Ishikawa (cell line): ENCODE measurements around the gene CMTM2.

Experiments
- CEBPB ChIP-seq: IDR thresholded peaks from 2 replicates; pipeline ENCODE4 v1.6.1; 2012
- CREB1 ChIP-seq: IDR thresholded peaks from 2 replicates; pipeline ENCODE4 v1.6.1; 2012; ENCODE audit warnings: low read depth
- EGR1 ChIP-seq: IDR thresholded peaks from 2 replicates; pipeline ENCODE4 v1.6.1; 2012
- EP300 ChIP-seq: IDR thresholded peaks from 2 replicates; pipeline ENCODE4 v1.6.1; 2012; ENCODE audit warnings: borderline replicate concordance
- FOXM1 ChIP-seq: IDR thresholded peaks from 2 replicates; pipeline ENCODE4 v1.6.1; 2012; ENCODE audit warnings: low read depth, borderline replicate concordance
- NFIC ChIP-seq: IDR thresholded peaks from 2 replicates; pipeline ENCODE4 v1.6.1; 2012
- RAD21 ChIP-seq: IDR thresholded peaks from 2 replicates; pipeline ENCODE4 v1.6.1; 2012; ENCODE audit warnings: low read depth
- TAF1 ChIP-seq: IDR thresholded peaks from 2 replicates; pipeline ENCODE4 v1.6.1; 2012; ENCODE audit warnings: low read depth, mild to moderate bottlenecking
- TCF12 ChIP-seq: IDR thresholded peaks from 2 replicates; pipeline ENCODE4 v1.6.1; 2012; ENCODE audit warnings: low read depth
- TEAD4 ChIP-seq: IDR thresholded peaks from 2 replicates; pipeline ENCODE4 v1.6.1; 2012
- YY1 ChIP-seq: IDR thresholded peaks from 2 replicates; pipeline ENCODE4 v1.6.1; 2012; ENCODE audit warnings: low read depth
- ZBTB7A ChIP-seq: IDR thresholded peaks from 2 replicates; pipeline ENCODE4 v1.6.1; 2012; ENCODE audit warnings: low read depth
- TF ChIP-seq, protein P1 (sequence below): IDR thresholded peaks from 2 replicates; pipeline ENCODE4 v1.6.1; 2012
- TF ChIP-seq, protein P2 (sequence below): IDR thresholded peaks from 2 replicates; pipeline ENCODE4 v1.6.1; 2012; ENCODE audit warnings: low read depth, mild to moderate bottlenecking
- TF ChIP-seq, protein P3 (sequence below): IDR thresholded peaks from 2 replicates; pipeline ENCODE4 v1.6.1; 2012

CMTM2 gene

DNA sequence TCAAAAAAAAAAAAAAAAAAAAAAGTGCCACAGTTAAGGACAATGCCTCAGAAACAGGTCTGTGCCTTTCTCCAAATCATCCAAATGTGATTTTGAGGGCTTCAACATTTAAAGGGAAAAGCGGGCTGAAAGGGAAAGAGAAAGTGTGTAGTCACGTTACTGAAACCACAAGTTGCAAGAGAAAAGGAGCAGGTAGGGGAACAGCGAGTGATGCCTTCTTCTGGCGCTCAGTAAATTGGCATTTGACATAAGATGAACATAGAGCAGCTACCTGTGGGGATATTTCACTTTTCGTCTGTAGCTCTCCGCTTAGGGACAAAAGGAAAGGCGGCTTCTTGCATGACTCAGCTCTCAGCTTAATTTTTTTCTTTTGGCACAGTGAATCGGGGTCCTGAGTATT is 11.1 kb downstream of the CMTM2 start:
- TF ChIP-seq ZBTB7A (no peak), EP300 (no peak), TEAD4 (no peak), TAF1 (no peak), CEBPB (no peak), TCF12 (no peak), CREB1 (no peak), NFIC (no peak), FOXM1 (no peak), RAD21 (no peak), EGR1 (no peak), YY1 (no peak)
- TF ChIP-seq, protein P1, sequence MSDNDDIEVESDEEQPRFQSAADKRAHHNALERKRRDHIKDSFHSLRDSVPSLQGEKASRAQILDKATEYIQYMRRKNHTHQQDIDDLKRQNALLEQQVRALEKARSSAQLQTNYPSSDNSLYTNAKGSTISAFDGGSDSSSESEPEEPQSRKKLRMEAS: no peak
- TF ChIP-seq, protein P2, sequence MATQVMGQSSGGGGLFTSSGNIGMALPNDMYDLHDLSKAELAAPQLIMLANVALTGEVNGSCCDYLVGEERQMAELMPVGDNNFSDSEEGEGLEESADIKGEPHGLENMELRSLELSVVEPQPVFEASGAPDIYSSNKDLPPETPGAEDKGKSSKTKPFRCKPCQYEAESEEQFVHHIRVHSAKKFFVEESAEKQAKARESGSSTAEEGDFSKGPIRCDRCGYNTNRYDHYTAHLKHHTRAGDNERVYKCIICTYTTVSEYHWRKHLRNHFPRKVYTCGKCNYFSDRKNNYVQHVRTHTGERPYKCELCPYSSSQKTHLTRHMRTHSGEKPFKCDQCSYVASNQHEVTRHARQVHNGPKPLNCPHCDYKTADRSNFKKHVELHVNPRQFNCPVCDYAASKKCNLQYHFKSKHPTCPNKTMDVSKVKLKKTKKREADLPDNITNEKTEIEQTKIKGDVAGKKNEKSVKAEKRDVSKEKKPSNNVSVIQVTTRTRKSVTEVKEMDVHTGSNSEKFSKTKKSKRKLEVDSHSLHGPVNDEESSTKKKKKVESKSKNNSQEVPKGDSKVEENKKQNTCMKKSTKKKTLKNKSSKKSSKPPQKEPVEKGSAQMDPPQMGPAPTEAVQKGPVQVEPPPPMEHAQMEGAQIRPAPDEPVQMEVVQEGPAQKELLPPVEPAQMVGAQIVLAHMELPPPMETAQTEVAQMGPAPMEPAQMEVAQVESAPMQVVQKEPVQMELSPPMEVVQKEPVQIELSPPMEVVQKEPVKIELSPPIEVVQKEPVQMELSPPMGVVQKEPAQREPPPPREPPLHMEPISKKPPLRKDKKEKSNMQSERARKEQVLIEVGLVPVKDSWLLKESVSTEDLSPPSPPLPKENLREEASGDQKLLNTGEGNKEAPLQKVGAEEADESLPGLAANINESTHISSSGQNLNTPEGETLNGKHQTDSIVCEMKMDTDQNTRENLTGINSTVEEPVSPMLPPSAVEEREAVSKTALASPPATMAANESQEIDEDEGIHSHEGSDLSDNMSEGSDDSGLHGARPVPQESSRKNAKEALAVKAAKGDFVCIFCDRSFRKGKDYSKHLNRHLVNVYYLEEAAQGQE: no peak
- TF ChIP-seq, protein P3, sequence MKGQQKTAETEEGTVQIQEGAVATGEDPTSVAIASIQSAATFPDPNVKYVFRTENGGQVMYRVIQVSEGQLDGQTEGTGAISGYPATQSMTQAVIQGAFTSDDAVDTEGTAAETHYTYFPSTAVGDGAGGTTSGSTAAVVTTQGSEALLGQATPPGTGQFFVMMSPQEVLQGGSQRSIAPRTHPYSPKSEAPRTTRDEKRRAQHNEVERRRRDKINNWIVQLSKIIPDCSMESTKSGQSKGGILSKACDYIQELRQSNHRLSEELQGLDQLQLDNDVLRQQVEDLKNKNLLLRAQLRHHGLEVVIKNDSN: no peak

DNA sequence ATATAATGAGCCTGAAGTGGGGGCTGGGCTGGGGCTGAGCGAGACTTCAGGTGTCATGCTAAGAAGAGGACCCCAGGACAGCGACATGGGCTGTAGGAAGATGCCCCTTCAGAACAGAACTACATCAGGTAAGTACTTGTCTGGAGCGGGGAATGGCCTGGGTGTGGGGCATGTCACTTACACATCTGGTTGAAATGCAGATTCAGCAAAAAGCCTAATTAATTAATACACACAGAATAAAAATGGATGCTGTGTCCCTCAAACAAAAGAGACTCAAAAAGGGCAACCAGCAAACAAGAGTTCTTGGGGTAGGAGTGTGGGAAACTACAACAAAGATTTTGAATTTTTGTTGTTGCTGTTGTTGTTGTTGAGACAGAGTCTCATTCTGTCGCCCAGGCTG is 11.8 kb downstream of the CMTM2 start:
- TF ChIP-seq CREB1 (no peak), FOXM1 (no peak), CEBPB (no peak), TCF12 (no peak), TEAD4 (no peak), YY1 (no peak), ZBTB7A (no peak), EGR1 (no peak), TAF1 (no peak), NFIC (no peak)
- TF ChIP-seq, protein P3: no peak
- TF ChIP-seq, protein P2: no peak
- TF ChIP-seq, protein P1: no peak

DNA sequence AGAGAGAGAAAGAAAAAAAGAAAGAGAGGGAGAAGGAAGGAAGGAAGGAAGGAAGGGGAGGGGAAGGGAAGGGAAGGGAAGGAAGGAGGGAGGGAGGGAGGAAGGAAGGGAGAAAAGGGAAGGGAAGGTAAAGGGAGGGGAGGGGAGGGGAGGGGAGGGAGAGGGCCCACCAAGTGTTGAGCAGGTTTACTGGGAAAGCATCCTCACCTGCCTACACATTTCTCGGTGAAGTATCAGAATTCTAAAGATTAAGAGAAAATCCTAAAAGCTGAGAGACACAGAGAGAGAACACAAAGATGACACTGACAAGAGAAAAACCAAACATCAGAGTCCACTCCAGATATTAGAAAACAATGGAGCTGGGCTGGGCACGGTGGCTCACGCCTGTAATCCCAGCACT is 13.0 kb downstream of the CMTM2 start:
- no peak for TF ChIP-seq RAD21
- no peak for TF ChIP-seq TEAD4
- TF ChIP-seq CEBPB: no peak
- no peak for TF ChIP-seq CREB1
- no peak for TF ChIP-seq ZBTB7A
- TF ChIP-seq, protein P2: no peak
- TF ChIP-seq EP300: no peak
- TF ChIP-seq, protein P1: no peak
- TF ChIP-seq, protein P3: no peak
- no peak for TF ChIP-seq TCF12
- TF ChIP-seq TAF1: no peak

DNA sequence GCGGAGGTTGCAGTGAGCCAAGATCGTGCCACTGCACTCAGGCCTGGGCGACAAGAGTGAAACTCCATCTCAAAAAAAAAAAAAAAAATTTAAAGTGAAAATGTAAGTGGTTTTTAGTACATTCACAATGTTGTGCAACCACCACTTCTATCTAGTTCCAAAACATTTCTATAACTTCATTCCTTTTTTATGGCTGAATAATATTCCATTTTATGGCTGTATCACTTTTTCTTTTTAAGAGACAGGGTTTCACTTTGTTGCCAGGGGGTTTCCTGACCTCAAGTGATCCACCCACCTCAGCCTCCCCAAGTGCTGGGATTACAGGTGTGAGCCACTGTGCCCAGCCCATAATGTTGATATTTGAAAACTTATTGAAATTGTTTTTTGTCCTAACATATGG is 13.6 kb downstream of the CMTM2 start:
- no peak for TF ChIP-seq FOXM1
- TF ChIP-seq CREB1: no peak
- TF ChIP-seq ZBTB7A: no peak
- TF ChIP-seq, protein P1: no peak
- TF ChIP-seq, protein P2: no peak
- TF ChIP-seq EGR1: no peak
- no peak for TF ChIP-seq TCF12
- no peak for TF ChIP-seq TEAD4
- no peak for TF ChIP-seq TAF1
- no peak for TF ChIP-seq YY1
- no peak for TF ChIP-seq CEBPB
- no peak for TF ChIP-seq EP300
- TF ChIP-seq, protein P3: no peak
- no peak for TF ChIP-seq NFIC
- TF ChIP-seq RAD21: no peak
